GM19193 (cell line): ENCODE measurements around the gene ITGA7.

ENCODE experiments used
- POLR2A ChIP-seq: IDR thresholded peaks from 4 replicates; pipeline ENCODE4 v1.6.1; 2011; ENCODE audit not compliant: insufficient read depth, insufficient read length; ENCODE audit errors: extremely low read depth

The ITGA7 gene

DNA sequence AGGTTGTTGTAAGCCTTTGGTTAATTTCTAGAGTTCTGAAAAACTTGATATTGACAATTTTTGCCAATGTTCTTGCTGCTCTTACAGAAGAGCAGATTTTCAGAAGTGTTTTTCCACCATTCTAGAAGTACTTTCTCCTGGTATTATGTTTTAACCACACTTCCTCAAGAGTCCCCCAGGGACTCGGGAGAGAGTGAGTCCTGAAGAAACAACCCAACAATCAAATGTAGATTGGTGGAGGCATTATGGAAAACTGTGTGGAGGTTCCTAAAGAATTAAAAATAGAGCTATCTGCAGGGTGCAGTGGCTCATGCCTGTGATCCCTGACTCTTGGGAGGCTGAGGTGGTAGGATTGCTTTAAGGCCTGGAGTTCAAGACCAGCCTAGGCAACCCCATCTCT is 44.3 kb downstream of the ITGA7 start:
- TF ChIP-seq POLR2A, result no peak

- TF ChIP-seq POLR2A, result no peak
Observed at GRCh38 chr12:55659486-55660385, 48.0 kb downstream of the ITGA7 start.

GRCh38 chr12:55658635-55659391 is 48.9 kb downstream of the ITGA7 start:
- TF ChIP-seq POLR2A, result no peak

DNA sequence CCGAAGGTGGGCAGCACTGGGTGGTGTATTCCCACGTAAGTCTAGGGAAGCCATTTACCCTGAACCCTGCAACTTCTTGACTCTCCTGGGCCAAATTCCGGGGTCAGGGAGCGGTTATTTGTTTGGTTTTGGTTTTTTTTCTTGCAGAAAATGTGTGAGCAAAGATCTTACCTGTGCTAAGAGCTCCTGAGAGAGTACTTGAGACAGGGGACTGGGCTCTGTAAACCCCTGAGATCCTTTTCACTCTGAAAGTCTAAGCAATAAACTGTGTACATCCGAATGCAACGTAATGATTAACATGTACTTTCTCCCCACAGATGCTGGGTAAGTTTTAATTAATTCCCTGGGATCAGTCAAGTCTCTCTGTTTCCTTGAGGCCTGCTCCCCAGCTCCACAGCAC is 49.5 kb downstream of the ITGA7 start:
- TF ChIP-seq POLR2A, result no peak

GRCh38 chr12:55657212-55657611 is 50.5 kb downstream of the ITGA7 start:
- TF ChIP-seq POLR2A, result no peak

GRCh38 chr12:55654511-55655214 is 53.0 kb downstream of the ITGA7 start:
- TF ChIP-seq POLR2A, result no peak

DNA sequence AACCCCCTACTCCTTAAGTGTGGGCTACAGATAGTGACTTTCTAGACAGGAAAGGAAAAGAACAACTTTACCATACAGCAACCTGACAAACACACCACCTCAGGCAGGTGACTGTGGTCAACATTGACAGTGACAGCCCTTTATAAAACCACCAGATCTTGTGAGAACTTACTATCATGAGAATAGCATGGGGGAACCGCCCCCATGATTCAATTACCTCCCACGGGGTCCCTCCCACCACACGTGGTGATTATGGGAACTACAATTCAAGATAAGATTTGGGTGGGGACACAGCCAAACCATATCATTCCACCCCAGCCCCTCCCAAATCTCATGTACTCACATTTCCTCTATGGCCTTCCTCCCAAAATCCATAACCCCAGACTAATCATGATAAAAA is 54.7 kb downstream of the ITGA7 start:
- TF ChIP-seq POLR2A, result no peak

DNA sequence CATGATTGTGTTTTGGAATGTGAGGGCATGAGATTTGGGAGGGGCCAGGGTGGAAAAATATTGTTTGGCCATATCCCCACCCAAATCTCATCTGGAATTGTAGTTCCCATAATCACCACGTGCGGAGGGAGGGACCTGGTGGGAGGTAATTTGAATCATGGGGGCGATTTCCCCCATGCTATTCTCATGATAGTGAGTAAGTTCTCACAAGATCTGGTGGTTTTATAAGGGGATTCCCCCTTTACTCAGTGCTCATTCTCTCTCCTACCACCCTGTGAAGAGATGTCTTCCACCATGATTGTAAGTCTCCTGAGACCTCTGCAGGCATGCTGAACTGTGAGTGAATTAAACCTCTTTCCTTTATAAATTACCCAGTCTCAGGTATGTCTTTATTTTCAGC is 55.4 kb downstream of the ITGA7 start:
- TF ChIP-seq POLR2A, result no peak

GRCh38 chr12:55651299-55651683 is 56.4 kb downstream of the ITGA7 start:
- TF ChIP-seq POLR2A, result no peak

GRCh38 chr12:55647027-55647426 is 60.7 kb downstream of the ITGA7 start:
- TF ChIP-seq POLR2A, result no peak

- no peak for TF ChIP-seq POLR2A
Observed at GRCh38 chr12:55644591-55644990, 63.1 kb downstream of the ITGA7 start.

DNA sequence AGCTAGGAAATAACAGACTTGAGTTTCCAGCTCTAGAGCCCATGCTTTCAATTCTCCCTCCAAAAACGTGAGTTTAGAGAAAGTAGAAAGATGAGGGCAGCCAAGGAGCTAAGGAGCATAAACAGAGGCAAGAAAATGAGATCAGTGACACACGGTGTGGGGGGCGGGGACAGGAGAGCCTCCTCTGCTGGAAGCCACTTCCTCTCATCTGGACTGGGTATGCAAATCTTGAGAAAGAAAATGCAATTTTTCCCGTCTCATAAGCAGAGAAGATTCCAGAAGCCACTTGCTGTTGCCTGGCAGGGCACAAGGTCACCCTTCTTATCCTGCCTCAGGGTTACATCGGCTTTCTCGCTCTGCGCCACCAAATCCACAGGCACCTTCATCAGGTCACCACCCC is 65.0 kb downstream of the ITGA7 start:
- no peak for TF ChIP-seq POLR2A

DNA sequence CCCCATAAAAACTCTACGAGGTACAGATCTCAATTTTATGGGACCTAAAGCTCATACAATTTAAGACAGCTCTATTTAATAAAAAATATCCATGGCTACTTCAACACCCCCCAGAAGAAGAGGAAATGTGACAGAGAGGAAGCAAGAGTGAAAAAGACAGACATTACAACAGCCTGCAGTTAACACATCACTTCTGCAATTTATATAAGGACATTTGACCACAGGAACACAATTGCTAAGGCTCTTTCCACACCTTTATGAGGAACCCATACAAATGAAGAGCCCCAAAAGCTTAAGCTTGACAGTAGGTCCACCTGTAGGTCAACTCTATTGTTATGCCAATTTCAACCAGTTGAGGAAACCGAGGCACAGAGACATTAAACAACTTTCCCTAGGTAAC is 65.4 kb downstream of the ITGA7 start:
- TF ChIP-seq POLR2A, result no peak

- no peak for TF ChIP-seq POLR2A
Observed at GRCh38 chr12:55641595-55641994, 66.1 kb downstream of the ITGA7 start.

DNA sequence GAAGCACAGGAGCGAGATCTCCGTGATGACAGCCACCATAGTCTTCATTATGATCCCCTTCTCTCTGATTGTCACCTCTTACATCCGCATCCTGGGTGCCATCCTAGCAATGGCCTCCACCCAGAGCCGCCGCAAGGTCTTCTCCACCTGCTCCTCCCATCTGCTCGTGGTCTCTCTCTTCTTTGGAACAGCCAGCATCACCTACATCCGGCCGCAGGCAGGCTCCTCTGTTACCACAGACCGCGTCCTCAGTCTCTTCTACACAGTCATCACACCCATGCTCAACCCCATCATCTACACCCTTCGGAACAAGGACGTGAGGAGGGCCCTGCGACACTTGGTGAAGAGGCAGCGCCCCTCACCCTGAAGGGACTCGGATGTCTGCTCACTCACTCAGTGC is 70.2 kb downstream of the ITGA7 start:
- TF ChIP-seq POLR2A, result no peak
